Panc1 (cell line): ENCODE data around the gene MRPL2. TPM values are rescaled to one million over a fixed set of nuclear protein-coding genes. Genes with fewer than 3 reads are reported as not detected.

Experiments used
- ATAC-seq: fragments of 200-7000 bp; cut with Tn5 transposase; 2 replicates; pipeline ENCODE4 v1.9.1; 2020; ENCODE audit warnings: mild to moderate bottlenecking, moderate library complexity
- BruUV-seq: library from RNA; stranded (reverse); fragments of 400-500 nt; replicated peaks from 2 replicates; lab custom pipeline; 2021; lab: Mats Ljungman, UMichigan
- CTCF ChIA-PET: fragments of 300-600 bp; sonication (Branson Sonifier 250); formaldehyde crosslinking; loops from one replicate; lab custom pipeline; 2022; ENCODE audit warnings: antibody characterized with exemption; lab: Charles Lee
- POLR2A ChIA-PET: fragments of 300-600 bp; sonication (Branson Sonifier 250); formaldehyde crosslinking; loops from one replicate; lab custom pipeline; 2022; ENCODE audit warnings: antibody characterized with exemption; lab: Charles Lee
- DNase-seq: peaks from one replicate; pipeline ENCODE4 v3.0.0-alpha.2; 2010; ENCODE audit warnings: low read depth, low spot score
- H3K27ac ChIP-seq: 2 replicates; pipeline ENCODE4 v1.5.1; 2011; ENCODE audit warnings: mild to moderate bottlenecking, low read length, inconsistent platforms
- H3K27me3 ChIP-seq: fragments of 200-500 bp; sonication (Bioruptor generic); 2 replicates; pipeline ENCODE4 v1.6.0; 2014; ENCODE audit warnings: low read length, inconsistent platforms; ENCODE audit not compliant: control insufficient read depth, insufficient read depth
- H3K36me3 ChIP-seq: fragments of 200-500 bp; sonication (Bioruptor generic); 2 replicates; pipeline ENCODE4 v1.5.1; 2014; ENCODE audit warnings: inconsistent platforms, mild to moderate bottlenecking, low read length, moderate library complexity; ENCODE audit not compliant: control insufficient read depth, insufficient read depth
- H3K4me1 ChIP-seq: 2 replicates; pipeline ENCODE4 v1.5.1; 2011; ENCODE audit warnings: inconsistent platforms, mild to moderate bottlenecking, low read length, moderate library complexity; ENCODE audit not compliant: control insufficient read depth, insufficient read depth
- H3K4me3 ChIP-seq, 2 experiments: 2 replicates each; pipeline ENCODE4 v1.5.1; 2011 to 2012; ENCODE audit warnings: low read depth in 2 of 2, low read length in 2 of 2, mild to moderate bottlenecking in 2 of 2, inconsistent platforms in 1 of 2, moderate library complexity in 1 of 2
- H3K9me3 ChIP-seq: fragments of 200-500 bp; sonication (Bioruptor generic); 2 replicates; pipeline ENCODE4 v1.5.1; 2014; ENCODE audit warnings: low read depth, mild to moderate bottlenecking, inconsistent platforms, low read length, moderate library complexity; ENCODE audit not compliant: control insufficient read depth, insufficient read depth
- CTCF ChIP-seq: fragments of 450-650 bp; IDR thresholded peaks from 2 replicates; pipeline ENCODE4 v1.5.1; 2017; ENCODE audit warnings: mild to moderate bottlenecking
- POLR2AphosphoS5 ChIP-seq: IDR thresholded peaks from 2 replicates; pipeline ENCODE4 v1.6.1; 2012; ENCODE audit warnings: mild to moderate bottlenecking, low read depth, low read length, moderate library complexity
- REST ChIP-seq, 2 experiments: IDR thresholded peaks; 2 replicates each; pipeline ENCODE4 v1.6.1; 2011 to 2012; ENCODE audit warnings: low read depth in 2 of 2, control low read depth in 1 of 2, low read length in 1 of 2, mild to moderate bottlenecking in 1 of 2, moderate library complexity in 1 of 2; ENCODE audit not compliant: insufficient read depth in 1 of 2
- SIN3A ChIP-seq: IDR thresholded peaks from 2 replicates; pipeline ENCODE4 v1.6.1; 2012; ENCODE audit warnings: low read depth, mild to moderate bottlenecking, low read length, moderate library complexity, borderline replicate concordance; ENCODE audit not compliant: insufficient read depth
- TCF7L2 ChIP-seq: IDR thresholded peaks from 2 replicates; pipeline ENCODE4 v1.6.1; 2011; ENCODE audit warnings: mild to moderate bottlenecking, low read depth, low read length, inconsistent platforms
- in situ Hi-C: cut with HindIII; loops from 2 replicates; pipeline ENCODE4 v1.10.0; 2016; ENCODE audit warnings: low sequenced_read_pairs, low pct_unique_long_range_greater_than_20kb
- intact Hi-C: fragments of 100-400 bp; cut with micrococcal nuclease; formaldehyde crosslinking; loops from one replicate; pipeline ENCODE4 v1.10.0; 2022; ENCODE audit not compliant: unreplicated experiment
- total RNA-seq: library from RNA; stranded (reverse); gene quantifications from one replicate; pipeline ENCODE4 v1.2.1, GENCODE V29; 2021; ENCODE audit not compliant: unreplicated experiment

The MRPL2 gene
- total RNA-seq, 1 experiment from 2014 or later, result 65.6 TPM

- intact Hi-C loops, result loop anchor here (5.0 kb wide), 1 partner anchor 64 kb away; no protein-coding TSS in a partner anchor
- TF ChIP-seq POLR2AphosphoS5, result no peak
- no peak for TF ChIP-seq CTCF
- no peak for TF ChIP-seq SIN3A
- no peak for TF ChIP-seq REST (IDR thresholded peaks at IDR 0.05; ENCODE audit: insufficient read depth in 1 of 2, low read depth in 2 of 2, low read length in 1 of 2)
- TF ChIP-seq TCF7L2, result no peak
- DNase-seq (no peak), ATAC-seq (no peak)
- H3K27me3 ChIP-seq, result no peaks in the 10 kb centered on the region
- ChIA-PET POLR2A (no interaction called here), CTCF (no interaction called here)
- peaks cover 50% of the 10 kb centered on the region for H3K4me1 ChIP-seq
- BruUV-seq, result TSS peak; percentile 79
- peak overlapping the region; percentile 90 to 91; a peak in 3 of 4 replicates for H3K4me3 ChIP-seq
- no peaks in the 10 kb centered on the region for H3K9me3 ChIP-seq
- in situ Hi-C loops, result no loop called here
- peak overlapping the region; percentile 91 for H3K27ac ChIP-seq
- H3K36me3 ChIP-seq, result peaks cover 3% of the 10 kb centered on the region; the same call in 1 of the 2 replicates
Measured at GRCh38 chr6:43078691-43079090, 19.5 kb upstream of the MRPL2 start.

- intact Hi-C loops (loop anchor here (5.0 kb wide), 1 partner anchor 64 kb away; no protein-coding TSS in a partner anchor), in situ Hi-C loops (no loop called here)
- H3K27me3 ChIP-seq, result no peaks in the 10 kb centered on the region
- TF ChIP-seq POLR2AphosphoS5 (no peak), REST (IDR thresholded peaks at IDR 0.05; ENCODE audit: insufficient read depth in 1 of 2, low read depth in 2 of 2, low read length in 1 of 2) (no peak), SIN3A (no peak), TCF7L2 (no peak), CTCF (no peak)
- no TSS peak for BruUV-seq
- peak overlapping the region; percentile 91 for H3K27ac ChIP-seq
- peaks cover 45% of the 10 kb centered on the region for H3K4me1 ChIP-seq
- peaks cover 3% of the 10 kb centered on the region; the same call in 1 of the 2 replicates for H3K36me3 ChIP-seq
- DNase-seq (no peak), ATAC-seq (no peak)
- POLR2A ChIA-PET, result no interaction called here
- peak overlapping the region; percentile 90 to 91 for H3K4me3 ChIP-seq
- CTCF ChIA-PET, result no interaction called here
- no peaks in the 10 kb centered on the region for H3K9me3 ChIP-seq
Measured at GRCh38 chr6:43077981-43078511, 18.8 kb upstream of the MRPL2 start.
